CD4-positive, CD25-positive, alpha-beta regulatory T cell (primary cell): ENCODE results near the gene SPON1. TPM values are rescaled to one million over a fixed set of nuclear protein-coding genes. Genes with fewer than 3 reads are reported as not detected.
"Not testable (repeated sequence)": the region's sequence is repeated elsewhere in the genome, so short reads cannot be mapped to it uniquely, and the experiment has no call there.

Experiments used
- ATAC-seq, 2 donors: fragments of 150-1000 bp; cut with Tn5 transposase; one replicate each; pipeline ENCODE4 v1.10.0; 2021; ENCODE audit warnings: low read depth in 2 of 2, moderate number of reproducible peaks in 2 of 2, moderate library complexity in 1 of 2
- DNase-seq, 3 donors: peaks; one replicate each; pipeline versions ENCODE4 v3.0.0 to v3.0.0-alpha.2; 2012 to 2022; ENCODE audit warnings: mixed read lengths in 1 of 3
- H3K27ac ChIP-seq: one replicate; pipeline ENCODE4 v1.7.0; 2013; ENCODE audit warnings: mild to moderate bottlenecking, low read length; ENCODE audit not compliant: insufficient read depth, poor library complexity, severe bottlenecking
- H3K27me3 ChIP-seq: one replicate; pipeline ENCODE4 v1.7.0; 2013; ENCODE audit warnings: low read length; ENCODE audit not compliant: control insufficient read depth, insufficient read depth
- H3K36me3 ChIP-seq: one replicate; pipeline ENCODE4 v1.7.0; 2013; ENCODE audit warnings: mild to moderate bottlenecking, low read length, moderate library complexity; ENCODE audit not compliant: control insufficient read depth, insufficient read depth
- H3K4me1 ChIP-seq: 2 replicates; pipeline ENCODE4 v1.7.0; 2013; ENCODE audit warnings: mild to moderate bottlenecking, low read length; ENCODE audit not compliant: insufficient read depth, control insufficient read depth, poor library complexity, severe bottlenecking
- H3K4me3 ChIP-seq: one replicate; pipeline ENCODE4 v1.7.0; 2013; ENCODE audit warnings: low read depth, mild to moderate bottlenecking, low read length, moderate library complexity
- H3K9me3 ChIP-seq, 2 experiments: 1 replicate in 1 of 2; 2 replicates in 1 of 2; pipeline ENCODE4 v1.7.0; 2013; ENCODE audit warnings: low read length in 2 of 2, mild to moderate bottlenecking in 1 of 2, moderate library complexity in 1 of 2; ENCODE audit not compliant: control insufficient read depth in 2 of 2
- H3K27ac Mint-ChIP-seq, 3 donors: one replicate each; pipeline ENCODE4 v1.8.0; 2020 to 2022; ENCODE audit warnings: mild to moderate bottlenecking in 3 of 3, mixed read lengths in 3 of 3, moderate library complexity in 2 of 3
- H3K27me3 Mint-ChIP-seq: one replicate; pipeline ENCODE4 v1.8.0; 2022; ENCODE audit warnings: mild to moderate bottlenecking, mixed read lengths
- H3K36me3 Mint-ChIP-seq: one replicate; pipeline ENCODE4 v1.8.0; 2020; ENCODE audit warnings: mixed read lengths
- H3K4me1 Mint-ChIP-seq, 4 donors: one replicate each; pipeline ENCODE4 v1.8.0; 2020 to 2022; ENCODE audit warnings: mixed read lengths in 4 of 4, mild to moderate bottlenecking in 1 of 4
- H3K4me3 Mint-ChIP-seq, 4 donors: one replicate each; pipeline ENCODE4 v1.8.0; 2020 to 2022; ENCODE audit warnings: mild to moderate bottlenecking in 4 of 4, mixed read lengths in 4 of 4, moderate library complexity in 3 of 4
- H3K9me3 Mint-ChIP-seq, 7 donors: one replicate each; pipeline ENCODE4 v1.8.0; 2020 to 2022; ENCODE audit warnings: mixed read lengths in 7 of 7, mild to moderate bottlenecking in 3 of 7, moderate library complexity in 2 of 7
- polyA plus RNA-seq, 4 donors: library from polyadenylated mRNA; unstranded; fragments of 300-500 nt; fragmentation: Illumina TruSeq; gene quantifications; one replicate each; pipeline ENCODE4 v1.2.3, GENCODE V29; 2021
- total RNA-seq: library from RNA; stranded (reverse); gene quantifications from one replicate; pipeline ENCODE4 v1.2.3, GENCODE V29; 2022

Gene SPON1
- total and polyA plus RNA-seq, 5 donors from 2014 or later: 0.45 to 1.2 (median 0.86) TPM

DNA sequence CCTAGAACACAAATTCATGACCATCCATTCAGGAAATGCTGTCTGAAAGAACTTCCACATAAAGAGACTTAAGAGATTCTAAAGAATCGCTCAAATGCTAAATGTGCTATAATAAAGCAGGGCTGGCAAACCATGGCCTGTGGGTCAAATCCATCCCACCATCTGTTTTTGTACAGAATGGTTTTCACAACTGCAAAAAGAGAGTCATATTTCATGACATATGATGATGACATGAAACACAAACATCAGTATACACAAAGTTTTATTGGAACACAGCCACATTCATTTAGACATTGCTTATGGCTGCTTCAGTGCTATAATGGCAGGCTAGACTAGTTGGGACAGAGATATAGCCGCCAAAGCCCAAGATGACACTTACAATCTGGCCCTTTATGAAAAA lies 311.4 kb downstream of the SPON1 start:
- H3K27ac ChIP-seq: no peak overlapping the region
- H3K36me3 ChIP-seq: no peaks in the 10 kb centered on the region
- H3K36me3 Mint-ChIP-seq: no peaks in the 10 kb centered on the region
- no peak overlapping the region for H3K4me3 ChIP-seq
- ATAC-seq (no peak), DNase-seq (no peak)
- H3K27me3 Mint-ChIP-seq: no peaks in the 10 kb centered on the region
- peaks cover 26% of the 10 kb centered on the region for H3K4me1 ChIP-seq
- peaks cover 28 to 33% (median 31%) of the 10 kb centered on the region in 4 donors for H3K4me1 Mint-ChIP-seq
- peaks cover 0 to 5% (median 0%) of the 10 kb centered on the region in 7 donors for H3K9me3 Mint-ChIP-seq
- H3K27ac Mint-ChIP-seq: no peak overlapping the region
- H3K27me3 ChIP-seq: no peaks in the 10 kb centered on the region
- no peak overlapping the region for H3K4me3 Mint-ChIP-seq
- H3K9me3 ChIP-seq: no peaks in the 10 kb centered on the region

DNA sequence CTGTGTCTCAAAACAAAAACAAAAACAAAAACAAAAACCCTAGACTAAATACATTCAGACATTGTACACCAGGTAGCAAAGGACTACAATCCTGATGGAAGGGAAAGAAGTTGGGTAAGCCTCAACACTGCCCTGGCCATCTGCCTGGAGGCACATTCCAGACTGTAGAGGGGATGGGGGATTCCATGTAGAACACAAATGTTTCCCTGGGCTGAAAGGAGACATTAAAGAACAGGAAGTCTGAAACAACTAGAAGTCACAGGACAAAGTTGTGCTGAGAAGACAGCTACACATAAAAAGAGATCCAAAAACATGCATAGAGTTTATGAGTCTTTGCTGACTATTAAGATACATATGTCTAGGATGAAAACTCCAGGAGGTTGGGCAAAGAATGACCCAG lies 312.6 kb downstream of the SPON1 start:
- DNase-seq (no peak), ATAC-seq (no peak)
- H3K4me3 Mint-ChIP-seq: no peak overlapping the region
- Histone ChIP-seq H3K36me3 (no peaks in the 10 kb centered on the region), H3K27ac (no peak overlapping the region), H3K27me3 (no peaks in the 10 kb centered on the region), H3K9me3 (no peaks in the 10 kb centered on the region), H3K4me1 (peaks cover 20% of the 10 kb centered on the region), H3K4me3 (no peak overlapping the region)
- peaks cover 0 to 5% (median 0%) of the 10 kb centered on the region in 7 donors for H3K9me3 Mint-ChIP-seq
- H3K36me3 Mint-ChIP-seq: no peaks in the 10 kb centered on the region
- peaks cover 22 to 28% (median 25%) of the 10 kb centered on the region in 4 donors for H3K4me1 Mint-ChIP-seq
- H3K27ac Mint-ChIP-seq: peak overlapping the region in 1 of 3 donors; percentile 12
- H3K27me3 Mint-ChIP-seq: no peaks in the 10 kb centered on the region

DNA sequence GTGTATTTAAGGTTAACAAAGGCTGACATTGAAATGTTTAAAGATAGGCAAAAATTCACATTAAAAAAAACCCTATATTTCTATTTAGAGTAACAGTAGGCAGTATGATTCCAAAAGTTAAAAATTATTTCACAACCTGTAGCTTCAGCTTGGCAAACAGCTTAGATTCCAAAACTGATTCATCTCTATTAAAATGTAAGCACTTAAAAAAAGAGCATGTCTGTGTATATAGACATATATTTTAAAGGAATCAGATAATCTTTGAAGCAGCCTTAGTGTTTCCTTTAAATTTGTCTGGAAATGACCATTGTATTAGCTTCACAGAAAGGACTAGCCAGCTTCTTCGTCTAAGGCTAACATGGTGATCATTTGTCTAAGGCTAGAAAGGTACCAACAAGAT lies 316.3 kb downstream of the SPON1 start:
- not testable (repeated sequence) for H3K27ac Mint-ChIP-seq, H3K36me3 ChIP-seq, H3K27ac ChIP-seq, DNase-seq, H3K9me3 Mint-ChIP-seq, ATAC-seq, H3K4me1 Mint-ChIP-seq, H3K4me3 ChIP-seq, H3K27me3 ChIP-seq, H3K36me3 Mint-ChIP-seq, H3K27me3 Mint-ChIP-seq, H3K4me1 ChIP-seq, H3K9me3 ChIP-seq, H3K4me3 Mint-ChIP-seq

DNA sequence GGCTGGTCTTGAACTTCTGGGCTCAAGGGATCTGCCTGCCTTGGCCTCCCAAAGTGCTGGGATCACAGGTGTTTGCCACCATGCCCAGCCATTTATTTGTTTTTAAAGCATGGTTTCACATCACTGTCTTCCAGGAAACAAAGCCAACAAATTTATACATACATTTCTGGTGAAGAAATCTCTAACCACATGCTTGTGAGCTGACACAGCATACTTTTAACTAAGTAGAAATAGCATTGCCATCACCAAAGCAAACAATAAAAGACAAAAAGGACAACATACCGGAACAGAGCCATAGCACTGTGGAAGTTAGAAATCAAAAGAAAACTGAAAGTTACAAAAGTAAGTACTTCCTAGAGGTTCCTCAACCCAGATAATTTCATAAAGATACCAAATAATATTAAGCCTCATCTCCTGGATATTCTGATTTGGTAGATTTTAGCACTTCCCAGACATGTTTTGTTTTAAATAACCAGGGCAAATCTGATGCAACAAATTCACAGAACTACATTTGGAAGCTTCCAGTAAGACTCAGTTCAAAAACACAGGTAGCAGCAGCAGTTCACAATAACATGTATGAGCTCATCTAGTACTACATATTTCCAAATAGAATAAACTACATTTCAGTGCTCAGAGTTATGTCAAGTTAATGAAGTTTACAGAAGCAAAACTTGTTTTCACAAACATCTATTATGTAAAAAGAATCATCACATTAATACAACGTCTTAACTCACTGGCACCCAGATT lies 325.8 kb downstream of the SPON1 start:
- Histone ChIP-seq H3K27ac (no peak overlapping the region), H3K36me3 (peaks cover 2% of the 10 kb centered on the region), H3K27me3 (no peaks in the 10 kb centered on the region), H3K9me3 (no peaks in the 10 kb centered on the region), H3K4me3 (no peak overlapping the region), H3K4me1 (no peaks in the 10 kb centered on the region)
- Mint-ChIP-seq H3K9me3 (peaks cover 0 to 2% (median 0%) of the 10 kb centered on the region in 7 donors), H3K4me3 (no peak overlapping the region), H3K27ac (peak overlapping the region in 1 of 3 donors; percentile 78), H3K27me3 (no peaks in the 10 kb centered on the region), H3K36me3 (peaks cover 10% of the 10 kb centered on the region), H3K4me1 (peaks cover 0 to 7% (median 3%) of the 10 kb centered on the region in 4 donors)
- DNase-seq: peak in 1 of 3 donors; percentile 67
- ATAC-seq: no peak

DNA sequence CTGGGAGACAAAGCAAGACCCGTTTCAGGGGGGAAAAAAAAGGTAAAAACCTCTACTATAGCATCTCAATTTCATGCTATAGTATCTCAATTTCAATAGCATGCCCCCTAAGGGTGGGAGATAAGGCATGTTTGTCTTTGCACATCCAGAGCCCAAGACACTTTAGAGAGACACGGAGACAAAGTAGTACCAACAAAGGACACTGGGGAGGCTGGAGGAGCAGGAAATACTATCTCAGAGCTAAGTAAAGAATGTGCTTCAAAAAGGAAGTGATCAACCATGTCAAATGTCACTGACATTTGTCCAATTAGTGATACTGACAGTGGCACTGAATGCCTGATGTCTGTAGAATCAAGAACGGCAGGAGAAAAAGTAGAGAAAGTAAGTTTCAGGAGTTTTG lies 327.9 kb downstream of the SPON1 start:
- Histone ChIP-seq H3K27ac (no peak overlapping the region), H3K36me3 (peaks cover 2% of the 10 kb centered on the region), H3K9me3 (no peaks in the 10 kb centered on the region), H3K27me3 (no peaks in the 10 kb centered on the region), H3K4me1 (no peaks in the 10 kb centered on the region), H3K4me3 (no peak overlapping the region)
- ATAC-seq (no peak), DNase-seq (peak in 1 of 3 donors; percentile 51)
- no peak overlapping the region for H3K4me3 Mint-ChIP-seq
- H3K27ac Mint-ChIP-seq: no peak overlapping the region
- H3K9me3 Mint-ChIP-seq: no peaks in the 10 kb centered on the region
- peaks cover 16% of the 10 kb centered on the region for H3K36me3 Mint-ChIP-seq
- H3K4me1 Mint-ChIP-seq: peaks cover 0 to 7% (median 3%) of the 10 kb centered on the region in 4 donors
- H3K27me3 Mint-ChIP-seq: no peaks in the 10 kb centered on the region

DNA sequence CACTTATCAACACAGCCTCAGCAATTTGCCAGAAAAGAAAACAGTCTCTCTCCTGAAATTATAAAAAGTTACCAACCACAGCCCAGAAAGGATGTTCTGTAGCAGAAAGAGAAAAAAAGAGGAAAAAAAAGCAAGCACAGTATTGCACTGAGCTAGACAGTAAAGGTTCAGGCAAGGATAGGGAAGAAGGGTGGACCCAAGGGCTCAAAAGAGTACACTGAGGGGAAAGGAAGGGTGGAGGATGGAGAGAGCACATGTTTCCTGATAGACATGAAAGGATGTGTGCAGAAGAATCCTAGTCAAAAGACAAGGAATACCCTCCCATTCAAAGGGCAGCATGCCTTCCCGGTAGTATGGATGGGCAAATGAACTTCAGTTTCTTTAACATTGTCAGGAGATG lies 337.4 kb downstream of the SPON1 start:
- no peaks in the 10 kb centered on the region for H3K9me3 ChIP-seq
- ATAC-seq (no peak), DNase-seq (no peak)
- no peaks in the 10 kb centered on the region for H3K27me3 ChIP-seq
- H3K27ac ChIP-seq: no peak overlapping the region
- Mint-ChIP-seq H3K9me3 (no peaks in the 10 kb centered on the region), H3K36me3 (no peaks in the 10 kb centered on the region), H3K27me3 (peaks cover 4% of the 10 kb centered on the region), H3K4me1 (peaks cover 0 to 1% (median 0%) of the 10 kb centered on the region in 4 donors), H3K27ac (no peak overlapping the region), H3K4me3 (no peak overlapping the region)
- H3K4me1 ChIP-seq: no peaks in the 10 kb centered on the region
- no peaks in the 10 kb centered on the region for H3K36me3 ChIP-seq
- no peak overlapping the region for H3K4me3 ChIP-seq

DNA sequence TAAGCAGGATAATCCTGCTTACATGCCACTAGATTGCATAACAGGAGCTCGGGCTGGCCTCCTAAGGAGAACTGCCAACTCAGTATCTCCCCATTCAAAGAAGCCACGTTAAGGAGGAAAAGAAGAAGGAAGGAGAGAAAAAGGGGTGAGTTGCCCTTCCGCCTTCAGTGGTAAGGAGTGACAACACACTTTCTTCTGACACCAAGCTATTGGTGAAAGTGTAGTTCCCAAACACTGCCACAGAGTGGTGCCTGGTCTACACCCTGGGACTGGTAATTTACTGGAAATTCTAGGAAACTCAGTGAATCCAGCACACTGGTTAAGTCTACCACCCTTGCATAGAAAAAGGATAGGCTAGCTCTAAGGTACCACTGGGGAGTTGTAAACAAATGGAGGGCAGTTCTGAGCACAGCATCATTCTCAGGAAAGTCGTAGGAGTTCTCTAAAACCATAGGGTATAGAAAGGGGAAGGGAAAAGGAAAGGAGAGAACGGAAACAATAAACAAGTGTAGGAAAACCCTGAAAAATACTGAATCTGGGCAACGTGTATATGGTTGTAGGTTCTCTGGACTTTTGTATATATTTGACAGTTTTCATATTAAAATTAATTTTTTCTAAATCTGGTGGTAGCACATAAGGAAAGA lies 338.3 kb downstream of the SPON1 start:
- Mint-ChIP-seq H3K27me3 (peaks cover 4% of the 10 kb centered on the region), H3K9me3 (no peaks in the 10 kb centered on the region), H3K4me1 (peaks cover 0 to 1% (median 0%) of the 10 kb centered on the region in 4 donors), H3K27ac (no peak overlapping the region), H3K36me3 (no peaks in the 10 kb centered on the region), H3K4me3 (no peak overlapping the region)
- H3K4me1 ChIP-seq: no peaks in the 10 kb centered on the region
- ATAC-seq: peak; percentile 58 to 80
- no peaks in the 10 kb centered on the region for H3K36me3 ChIP-seq
- no peaks in the 10 kb centered on the region for H3K9me3 ChIP-seq
- no peak overlapping the region for H3K27ac ChIP-seq
- peak in 2 of 3 donors; percentile 20 to 70 for DNase-seq
- H3K27me3 ChIP-seq: no peaks in the 10 kb centered on the region
- H3K4me3 ChIP-seq: no peak overlapping the region

DNA sequence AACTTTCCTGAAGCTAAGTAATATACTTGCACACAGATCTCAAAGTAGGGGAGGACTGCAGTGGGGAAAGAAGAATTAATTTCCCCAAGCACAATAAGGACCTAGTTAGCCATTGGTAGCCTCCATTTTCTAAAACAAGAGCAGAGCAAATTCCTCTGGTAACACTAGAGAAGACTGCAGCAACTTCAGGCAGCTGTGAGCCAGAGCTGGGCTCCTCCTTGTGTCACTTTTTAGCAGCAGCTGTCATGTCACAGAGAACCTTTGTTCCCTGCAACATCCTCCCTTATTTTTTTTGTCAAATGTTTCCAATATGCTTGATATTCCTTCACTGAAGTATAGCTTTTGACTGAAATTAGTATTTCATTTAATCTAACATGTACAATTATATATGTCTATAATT lies 342.1 kb downstream of the SPON1 start:
- Mint-ChIP-seq H3K4me1 (no peaks in the 10 kb centered on the region), H3K9me3 (no peaks in the 10 kb centered on the region), H3K4me3 (no peak overlapping the region), H3K36me3 (no peaks in the 10 kb centered on the region), H3K27me3 (no peaks in the 10 kb centered on the region), H3K27ac (no peak overlapping the region)
- no peaks in the 10 kb centered on the region for H3K27me3 ChIP-seq
- H3K9me3 ChIP-seq: no peaks in the 10 kb centered on the region
- no peak overlapping the region for H3K4me3 ChIP-seq
- H3K36me3 ChIP-seq: no peaks in the 10 kb centered on the region
- H3K27ac ChIP-seq: no peak overlapping the region
- DNase-seq (no peak), ATAC-seq (no peak)
- H3K4me1 ChIP-seq: no peaks in the 10 kb centered on the region
